HG02623 (cell line): ENCODE measurements around the gene BRD9.

ENCODE experiments used
- ATAC-seq: cut with Tn5 transposase; IDR thresholded peaks from one replicate; pipeline ENCODE4 v1.9.1; 2021; ENCODE audit warnings: moderate library complexity; ENCODE audit not compliant: unreplicated experiment

BRD9 gene

DNA sequence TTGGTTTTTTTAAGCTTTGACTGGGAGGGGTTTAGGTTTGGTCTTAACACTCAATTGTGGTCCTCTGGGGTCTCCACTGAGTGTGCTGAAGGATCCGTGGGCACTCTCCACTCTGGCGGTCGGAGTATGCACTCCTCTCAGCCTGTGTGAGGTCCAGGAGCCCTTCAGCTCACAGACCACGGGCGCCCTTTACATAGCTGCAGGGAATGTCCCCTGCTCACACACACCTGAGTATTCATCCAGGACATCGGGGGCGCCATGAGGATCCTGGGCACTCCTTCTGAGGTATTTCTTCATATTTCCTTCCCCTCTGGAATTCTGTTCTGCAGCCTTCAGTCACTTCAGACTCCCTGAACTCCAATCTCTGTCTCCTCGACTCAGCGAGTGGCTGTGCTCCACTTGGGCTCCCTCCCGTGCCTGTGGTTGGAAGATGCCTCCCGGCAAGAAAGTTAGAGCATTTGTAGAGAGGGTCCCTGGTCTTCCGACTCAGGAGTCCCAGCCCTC, 12.6 kb upstream of the BRD9 start:
- no peak for ATAC-seq

DNA sequence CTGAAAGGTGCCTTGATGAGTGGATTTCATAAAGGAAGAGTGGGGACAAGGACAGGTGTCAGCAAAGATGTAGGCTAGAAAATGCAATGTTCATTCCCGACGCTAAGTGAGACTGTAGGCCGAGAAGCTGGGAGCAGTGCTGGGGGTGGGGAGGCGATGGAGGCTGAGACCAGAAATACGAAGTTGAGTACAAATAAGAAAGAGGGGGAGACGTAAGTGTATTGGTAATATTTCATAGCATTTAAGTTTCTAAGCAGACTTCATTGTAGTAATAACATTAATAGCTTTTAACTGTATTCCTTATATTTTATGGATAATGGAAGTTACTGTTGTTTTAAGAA, 11.1 kb upstream of the BRD9 start:
- no peak for ATAC-seq

DNA sequence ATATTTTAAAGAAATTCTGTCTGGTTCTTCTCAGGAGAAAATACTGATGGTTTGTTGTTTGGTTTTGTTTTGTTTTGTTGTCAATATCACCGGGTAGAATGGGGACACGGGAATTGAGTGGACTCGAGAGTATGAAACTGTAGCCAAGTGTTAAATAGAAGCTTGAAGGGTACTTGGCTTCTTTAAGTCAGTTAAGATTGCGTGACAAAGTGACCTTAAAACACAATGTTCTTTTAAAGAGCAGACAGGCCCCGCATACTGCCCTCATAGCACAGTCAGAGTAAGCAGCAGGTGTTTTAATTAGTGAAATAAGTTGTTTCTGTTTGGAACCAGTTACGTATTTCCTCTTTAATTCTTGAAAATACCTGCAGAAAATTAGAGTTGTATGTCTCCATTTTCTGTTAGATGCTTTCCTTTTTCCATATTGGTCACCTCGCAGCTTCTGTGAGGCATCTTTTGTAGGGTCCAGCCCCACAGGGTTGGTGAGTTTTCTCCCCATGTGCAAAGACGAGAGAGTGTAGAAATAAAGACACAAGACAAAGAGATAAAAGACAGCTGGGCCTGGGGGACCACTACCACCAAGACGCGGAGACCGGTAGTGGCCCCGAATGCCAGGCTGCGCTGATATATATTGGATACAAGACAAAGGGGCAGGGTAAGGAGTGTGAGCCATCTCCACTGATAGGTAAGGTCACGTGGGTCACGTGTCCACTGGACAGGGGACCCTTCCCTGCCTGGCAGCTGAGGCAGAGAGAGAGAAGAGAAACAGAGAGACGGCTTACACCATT, 9.7 kb upstream of the BRD9 start:
- ATAC-seq: no peak

DNA sequence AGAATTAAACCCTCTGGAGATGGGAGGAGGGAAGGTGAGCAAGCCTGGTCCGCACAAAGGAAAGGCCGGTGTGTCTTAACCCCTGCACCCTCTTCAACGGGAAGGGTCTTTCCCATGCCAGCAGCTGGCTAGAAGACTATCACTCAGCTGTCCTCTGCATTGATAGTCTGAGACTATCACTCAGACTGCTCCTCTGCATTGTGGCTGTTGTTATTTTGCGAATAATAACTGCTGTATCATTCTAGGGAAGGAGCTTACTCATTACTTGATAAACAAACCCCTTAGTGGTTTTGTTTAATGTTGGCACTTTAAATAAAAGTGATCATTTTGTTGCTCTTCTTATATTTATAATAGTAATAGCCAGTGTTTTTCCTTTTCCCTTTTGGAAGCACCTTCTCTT, 8.2 kb upstream of the BRD9 start:
- ATAC-seq: no peak

DNA sequence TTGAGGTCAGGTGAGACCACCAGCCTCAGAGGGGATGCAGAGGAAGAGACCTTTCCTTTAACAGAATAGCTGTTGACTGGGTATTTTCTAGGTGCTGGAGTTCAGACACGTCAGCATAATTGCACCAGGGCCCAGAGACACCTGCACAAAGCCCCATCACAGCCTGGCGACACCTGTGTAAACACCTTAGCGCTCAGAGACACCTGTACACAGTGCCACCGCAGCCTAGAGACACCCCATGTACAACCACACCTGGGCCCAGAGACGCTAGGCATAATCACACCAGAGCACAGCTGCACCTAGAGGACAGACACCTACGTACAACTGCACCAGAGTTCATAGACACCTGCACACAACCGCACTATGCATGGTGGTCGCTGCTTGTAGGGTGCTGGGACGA, 1.1 kb upstream of the BRD9 start:
- no peak for ATAC-seq

DNA sequence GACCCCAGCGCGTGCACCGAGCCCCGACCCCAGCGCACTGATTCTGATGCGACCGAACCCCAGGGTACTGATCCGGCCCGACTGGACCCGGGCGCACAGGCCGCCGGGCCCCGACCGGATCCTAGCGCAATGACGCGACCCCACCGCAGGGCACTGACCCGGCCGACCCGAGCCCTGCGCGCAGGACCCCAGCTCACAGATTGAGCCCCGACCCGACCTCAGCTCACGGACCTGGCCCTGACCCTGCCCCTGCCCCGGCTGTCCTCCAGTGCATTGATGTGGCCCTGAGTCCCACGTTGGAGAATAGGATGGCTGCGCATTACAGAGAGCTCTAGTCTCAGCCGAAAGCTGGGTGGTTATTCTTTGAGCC, 521 bp upstream of the BRD9 start:
- ATAC-seq: peak; percentile 10

DNA sequence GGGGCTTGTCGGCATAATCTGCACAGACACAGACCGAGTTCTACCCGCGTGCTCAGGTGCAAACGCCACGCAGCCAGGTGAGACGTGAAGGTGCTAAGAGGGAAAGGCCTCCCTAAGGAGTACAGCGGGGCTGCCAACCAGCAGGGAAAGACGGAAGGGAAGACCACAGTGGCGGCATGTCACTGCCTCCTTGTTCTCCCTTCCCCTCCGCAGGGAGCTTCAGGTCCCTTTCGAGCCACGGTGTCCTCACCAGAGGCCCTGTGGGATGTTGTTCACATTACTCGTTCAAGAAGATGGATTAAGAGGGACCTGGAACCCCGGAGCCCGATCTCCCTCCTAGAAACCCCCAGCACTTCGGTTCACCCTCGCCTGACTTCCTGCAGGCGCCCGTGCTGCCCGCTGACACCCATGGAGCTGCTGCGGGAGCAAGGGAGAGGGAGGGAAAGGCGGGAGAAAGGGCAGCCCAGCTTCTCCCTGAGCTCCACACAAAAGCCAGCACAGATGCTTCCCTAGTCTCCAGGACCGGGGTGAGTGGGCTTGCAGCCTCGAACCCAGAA, 686 bp downstream of the BRD9 start:
- no peak for ATAC-seq

DNA sequence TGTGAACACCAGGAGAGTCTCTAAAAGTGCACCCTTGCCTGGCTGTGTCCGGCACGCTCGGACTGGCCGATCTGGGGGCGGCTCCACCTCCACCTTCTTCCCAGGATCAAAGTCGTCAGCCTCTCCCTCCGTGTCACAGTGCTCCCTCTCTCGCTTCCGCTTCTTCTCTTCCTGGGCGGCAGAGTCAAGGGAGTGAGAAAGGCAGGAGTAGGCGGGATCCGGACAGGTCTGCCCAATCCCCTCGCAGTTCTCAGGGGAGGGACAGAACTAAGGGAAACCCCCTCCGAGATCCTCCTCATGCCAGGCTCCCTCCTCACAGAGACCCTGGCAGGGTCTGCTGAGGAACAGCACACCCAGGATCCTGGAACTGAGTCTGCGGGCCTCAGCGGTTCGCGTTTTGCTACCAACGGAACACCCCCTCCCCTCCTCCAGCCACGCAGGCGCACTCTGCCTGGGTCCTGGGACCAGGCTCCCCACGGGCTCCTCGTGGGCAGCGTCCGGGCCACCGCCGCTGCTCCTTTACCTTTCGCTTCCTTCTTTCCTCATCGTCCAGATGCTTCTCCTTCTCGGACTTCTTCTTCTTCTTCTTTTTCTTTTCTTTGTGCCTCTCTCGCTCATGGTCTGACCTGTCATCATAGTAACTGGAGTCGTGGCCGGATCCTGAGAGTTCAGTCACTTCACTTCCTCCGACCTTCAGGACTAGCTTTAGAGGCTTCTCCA, 1.3 kb downstream of the BRD9 start:
- ATAC-seq: no peak

DNA sequence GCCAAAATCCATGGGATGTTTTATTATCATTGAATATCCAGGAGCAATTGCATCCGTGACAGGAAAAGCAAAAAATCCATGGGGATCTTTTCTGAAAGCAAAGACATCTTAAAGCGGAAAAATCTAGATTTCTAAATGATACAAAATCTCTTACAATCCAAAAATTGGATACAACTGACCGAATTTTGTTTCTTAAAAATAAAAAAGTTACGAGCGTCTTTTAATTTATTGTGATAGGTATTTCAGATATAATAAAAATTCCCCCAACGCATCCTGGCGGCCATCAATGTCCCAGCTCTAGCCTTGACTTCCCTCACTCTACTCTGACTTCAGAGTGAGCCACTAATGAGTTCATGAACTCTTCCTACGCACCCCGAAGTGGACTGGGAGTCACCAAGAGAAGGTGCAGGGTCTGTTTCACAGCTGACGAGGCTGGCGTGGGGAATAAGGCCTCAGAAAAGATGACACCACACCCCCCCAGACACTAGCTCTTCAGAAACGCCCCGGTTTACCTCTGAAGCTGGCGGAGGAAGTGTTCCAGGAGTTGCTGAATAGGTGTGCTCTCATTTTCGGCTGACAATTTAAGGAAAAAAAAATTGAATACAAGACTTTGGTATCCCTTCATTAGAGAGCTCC, 3.4 kb downstream of the BRD9 start:
- ATAC-seq: no peak

DNA sequence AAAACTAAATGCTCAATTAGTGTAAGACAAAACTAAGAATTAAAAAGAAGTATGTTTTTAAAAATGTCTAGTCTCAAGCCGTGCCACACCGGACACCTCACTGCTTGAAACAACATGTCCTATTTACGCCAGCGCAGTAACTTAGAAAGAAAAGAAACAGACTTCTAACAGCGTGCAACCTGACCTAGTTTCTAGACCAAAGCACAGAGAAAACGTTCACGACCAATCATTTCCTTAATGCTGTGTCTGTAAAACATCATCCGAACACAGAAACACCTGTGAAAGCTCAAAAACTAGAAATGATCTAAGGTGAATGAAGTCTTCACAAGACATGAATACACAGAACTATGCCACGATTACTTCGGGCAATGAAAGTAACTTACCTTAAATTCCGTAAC, 4.0 kb downstream of the BRD9 start:
- ATAC-seq: no peak

DNA sequence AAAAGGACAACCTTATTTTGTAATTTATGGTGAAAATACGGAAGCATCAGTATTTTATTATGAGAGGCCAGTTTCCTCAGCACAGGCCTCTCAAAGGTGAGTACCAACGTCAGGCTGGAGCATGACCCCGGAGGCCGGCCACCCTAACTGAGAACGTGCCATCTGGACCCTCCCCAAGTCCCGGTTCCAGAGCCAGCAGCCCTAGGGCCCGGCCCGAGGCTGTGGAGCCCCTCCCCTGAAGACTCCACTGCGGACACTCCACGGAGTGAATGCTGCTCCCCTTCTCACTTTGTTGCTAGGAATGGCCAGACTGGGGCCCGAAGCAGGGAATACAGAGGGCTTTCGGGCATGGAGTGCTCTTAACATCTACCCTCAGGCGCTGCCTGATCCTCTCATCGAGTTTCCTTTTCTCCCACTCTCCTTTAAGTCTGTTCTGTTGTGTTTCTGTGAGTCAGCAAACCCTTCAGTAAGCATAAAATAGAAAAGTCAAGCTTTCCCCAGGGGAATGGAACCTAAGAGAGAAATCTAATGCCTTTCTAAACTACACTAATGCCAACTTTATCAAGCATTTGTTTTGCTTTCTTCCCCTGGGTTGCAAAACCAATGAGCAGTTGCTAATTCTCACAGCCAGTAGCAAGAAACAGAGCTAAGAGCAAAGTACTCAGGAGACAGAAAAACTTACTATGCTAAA, 4.5 kb downstream of the BRD9 start:
- no peak for ATAC-seq

DNA sequence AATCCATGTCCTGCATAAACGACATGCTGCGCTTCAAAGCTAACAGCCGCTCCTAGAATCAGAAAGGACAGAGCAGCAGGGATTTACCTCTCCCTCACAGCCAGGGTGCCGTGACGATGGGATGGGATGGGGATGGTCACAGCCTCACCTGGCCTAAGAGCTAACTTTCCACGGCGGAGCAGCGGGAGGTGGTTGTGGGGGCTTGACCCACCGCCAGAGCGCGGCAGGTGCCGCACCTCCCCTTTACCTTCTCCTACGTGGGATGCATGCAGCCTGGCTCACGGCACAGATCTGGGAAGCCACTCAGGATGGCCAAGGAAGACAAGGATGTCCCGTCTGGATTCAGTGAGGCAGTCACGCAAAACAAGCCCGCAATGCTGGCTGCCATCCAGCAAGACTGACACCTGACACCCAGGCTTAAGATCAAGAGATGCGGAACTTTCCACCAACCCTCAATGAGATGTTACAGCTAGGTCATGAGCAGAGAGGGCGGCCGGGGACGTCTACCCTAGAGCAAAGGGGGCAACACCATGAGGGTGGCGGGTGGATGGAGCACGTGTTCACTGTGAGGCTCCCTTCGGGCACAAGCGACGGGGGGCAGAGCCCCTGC, 5.8 kb downstream of the BRD9 start:
- no peak for ATAC-seq

DNA sequence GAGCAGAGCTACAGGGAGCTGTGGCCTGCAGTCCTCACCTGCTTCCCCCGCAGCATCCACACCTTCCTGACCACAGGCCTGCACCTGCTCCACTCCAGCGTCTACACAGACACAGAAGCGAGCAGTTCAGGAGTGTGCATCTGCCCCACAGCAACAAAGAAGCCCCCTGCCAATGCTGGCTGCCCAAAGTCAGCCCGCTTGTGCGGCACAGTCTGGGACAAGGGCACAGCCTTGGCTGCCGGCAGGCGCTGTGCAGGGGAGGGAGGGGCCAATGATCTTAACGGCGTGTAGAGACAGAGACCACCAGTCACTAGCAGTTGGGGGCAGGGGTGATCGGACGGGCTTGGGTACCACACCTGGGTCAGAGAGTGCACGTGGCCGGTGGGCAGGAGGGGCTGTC, 6.6 kb downstream of the BRD9 start:
- ATAC-seq: no peak

DNA sequence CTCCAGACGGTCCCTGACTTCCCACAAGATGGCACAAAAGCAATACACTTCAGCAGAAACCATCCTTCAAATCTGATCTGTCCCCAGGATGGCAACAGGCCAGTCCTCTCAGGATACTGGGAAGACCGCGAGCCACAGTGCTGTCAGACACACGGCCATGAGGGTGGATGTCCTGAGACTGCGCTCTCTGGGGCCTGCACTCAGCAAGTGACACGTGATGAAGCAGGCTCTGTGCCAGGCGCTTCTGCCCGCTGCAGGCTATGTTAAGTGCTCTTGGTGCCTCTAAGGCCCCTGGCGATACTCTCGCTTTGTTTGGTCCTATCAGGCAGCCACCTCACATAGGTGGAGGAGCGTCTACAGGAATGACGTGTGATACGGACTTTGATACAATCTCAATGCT, 7.1 kb downstream of the BRD9 start:
- no peak for ATAC-seq

DNA sequence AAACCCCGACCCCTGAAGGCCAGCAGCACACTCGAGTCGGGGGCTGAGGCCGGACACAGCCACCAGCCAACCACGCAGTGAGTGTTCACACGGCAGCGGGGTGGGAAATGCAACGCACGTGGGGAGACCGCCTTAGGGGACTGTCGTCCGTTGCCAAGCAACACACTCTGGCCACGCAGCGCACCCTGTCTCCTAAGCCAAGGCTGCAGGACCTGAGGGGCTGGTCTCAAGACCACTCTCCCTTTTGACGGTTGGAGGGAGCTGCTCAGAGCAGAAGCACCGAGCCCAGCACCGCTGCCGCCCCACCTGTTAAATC, 7.5 kb downstream of the BRD9 start:
- ATAC-seq: no peak

DNA sequence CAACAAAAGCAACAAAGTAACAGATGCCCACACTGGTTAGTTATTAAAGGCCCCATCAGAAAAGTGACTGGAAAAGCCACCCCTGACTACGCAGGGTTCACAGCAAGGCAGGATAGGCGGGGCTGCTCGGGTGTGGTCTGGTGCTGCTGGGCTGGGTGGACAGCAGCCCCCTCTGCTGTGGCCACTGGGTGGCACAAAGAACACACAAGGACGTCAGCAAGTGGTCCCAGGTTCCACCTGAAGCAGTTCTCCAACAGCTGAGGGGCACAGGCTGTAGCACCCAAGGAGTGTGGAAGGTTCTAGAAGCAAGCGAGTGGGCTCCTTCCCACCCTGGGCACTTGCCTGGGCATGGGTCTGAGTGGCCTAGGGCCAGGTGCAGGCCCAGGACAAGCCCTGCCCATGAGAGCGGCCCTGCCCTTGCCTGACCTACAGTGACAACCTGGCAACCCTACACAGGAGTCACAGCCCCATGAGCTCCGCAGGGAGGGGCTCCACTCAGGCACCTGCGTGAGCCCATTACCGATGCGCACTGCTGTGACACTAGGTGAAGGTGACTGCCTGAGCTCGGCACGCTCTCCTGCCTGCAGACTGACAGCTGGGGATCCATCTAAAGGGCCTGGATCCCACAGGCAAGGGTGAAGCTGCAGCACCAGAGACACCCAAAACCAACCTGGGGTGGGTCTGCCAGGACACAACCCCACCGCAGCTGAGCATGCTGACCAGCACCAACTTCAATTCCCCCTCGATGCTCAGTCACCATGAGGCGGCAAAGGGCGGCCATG, 8.1 kb downstream of the BRD9 start:
- no peak for ATAC-seq

DNA sequence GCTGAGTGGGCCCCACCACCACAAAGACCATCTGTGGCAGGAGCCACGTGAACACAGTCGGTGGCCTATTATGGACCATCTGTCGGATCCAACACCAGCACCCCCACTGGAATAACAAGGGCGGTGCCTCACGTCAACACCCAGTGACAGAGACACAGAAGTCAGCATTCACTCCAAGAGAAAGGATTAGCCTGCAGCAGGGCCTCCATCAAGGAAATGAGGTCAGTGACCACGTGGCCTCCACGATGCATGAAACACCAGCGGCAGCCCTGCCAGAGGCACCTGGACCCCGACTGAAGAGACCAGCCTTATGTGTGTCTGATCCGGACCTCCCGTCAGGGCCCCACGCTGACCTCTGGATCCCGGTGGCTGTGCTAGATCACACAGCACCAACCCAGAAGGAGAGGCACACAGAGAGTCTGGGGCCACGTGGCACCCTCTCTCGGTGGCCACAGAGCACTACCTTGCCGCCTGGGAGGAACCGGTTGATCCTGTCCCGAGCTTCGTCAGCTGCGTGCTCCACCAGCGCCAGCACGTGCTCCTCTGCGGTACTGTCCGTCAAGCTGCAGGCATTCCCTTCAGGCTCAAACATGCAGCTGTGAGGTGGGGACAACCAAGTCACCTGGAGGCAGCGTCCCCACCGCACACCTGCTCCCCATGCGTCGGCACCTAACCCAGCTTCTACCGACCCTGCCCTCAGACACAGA, 9.0 kb downstream of the BRD9 start:
- no peak for ATAC-seq

DNA sequence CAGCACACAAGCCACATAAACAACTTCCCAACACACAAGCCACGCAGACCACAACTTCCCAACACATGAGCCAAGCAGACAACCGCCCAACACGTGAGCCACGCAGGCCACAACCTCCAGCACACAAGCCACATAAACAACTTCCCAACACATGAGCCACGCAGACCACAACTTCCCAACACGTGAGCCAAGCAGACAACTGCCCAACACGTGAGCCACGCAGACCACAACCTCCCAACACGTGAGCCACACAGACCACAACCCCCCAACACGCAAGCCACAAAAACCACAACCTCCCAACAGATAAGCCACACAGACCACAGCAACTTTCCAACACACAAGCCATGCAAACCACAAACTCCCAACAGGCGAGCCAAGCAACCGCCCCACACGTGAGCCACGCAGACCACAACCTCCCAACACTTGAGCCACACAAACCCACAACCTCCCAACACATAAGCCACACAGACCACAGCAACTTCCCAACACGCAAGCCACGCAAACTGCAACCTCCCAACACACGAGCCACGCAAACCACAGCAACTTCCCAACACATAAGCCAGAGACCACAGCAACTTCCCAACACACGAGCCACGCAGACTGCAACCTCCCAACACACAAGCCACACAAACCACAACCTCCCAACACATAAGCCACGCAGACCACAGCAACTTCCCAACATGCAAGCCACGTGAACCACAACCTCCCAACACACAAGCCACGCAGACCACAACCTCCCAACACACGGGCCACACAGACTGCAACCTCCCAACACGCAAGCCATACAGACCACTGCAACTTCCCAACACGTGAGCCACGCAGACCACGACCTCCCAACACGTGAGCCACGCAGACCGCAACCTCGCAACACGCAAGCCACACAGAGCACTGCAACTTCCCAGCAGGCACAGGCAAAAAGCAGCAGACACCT, 10.1 kb downstream of the BRD9 start:
- no peak for ATAC-seq

DNA sequence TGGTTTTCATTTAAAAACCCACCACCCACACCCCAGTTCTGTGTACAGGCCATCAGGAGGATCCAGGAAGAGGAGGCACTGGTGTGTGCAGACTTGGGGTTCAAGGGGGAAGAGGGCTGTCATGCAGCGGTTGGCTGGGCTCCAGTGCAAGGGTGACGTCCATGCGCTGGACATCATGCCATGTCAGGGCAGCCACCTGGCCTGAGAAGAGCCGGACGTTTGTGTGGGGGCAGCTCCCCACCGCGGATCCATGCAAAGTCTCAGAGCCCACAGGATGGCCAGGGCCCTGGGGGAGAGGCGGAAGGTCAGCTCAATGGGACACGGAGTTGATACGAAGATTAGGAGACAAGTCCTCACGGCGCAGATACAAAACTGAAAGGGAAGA, 11.1 kb downstream of the BRD9 start:
- ATAC-seq: no peak
